Measurements from ENCODE around the gene ZNF45.

- no peak for TF ChIP-seq CTCF (conservative IDR thresholded peaks at IDR 0.05)
- no peak for TF ChIP-seq ZFX (IDR thresholded peaks at IDR 0.05)
Measured at GRCh38 chr19:43902399-43902798, 32.7 kb downstream of the ZNF45 start.

Measured in C4-2B (cell line).